ENCODE results near the gene LRRC63. TPM values are rescaled to one million over a fixed set of nuclear protein-coding genes. Genes with fewer than 3 reads are reported as not detected.

The LRRC63 gene, protein sequence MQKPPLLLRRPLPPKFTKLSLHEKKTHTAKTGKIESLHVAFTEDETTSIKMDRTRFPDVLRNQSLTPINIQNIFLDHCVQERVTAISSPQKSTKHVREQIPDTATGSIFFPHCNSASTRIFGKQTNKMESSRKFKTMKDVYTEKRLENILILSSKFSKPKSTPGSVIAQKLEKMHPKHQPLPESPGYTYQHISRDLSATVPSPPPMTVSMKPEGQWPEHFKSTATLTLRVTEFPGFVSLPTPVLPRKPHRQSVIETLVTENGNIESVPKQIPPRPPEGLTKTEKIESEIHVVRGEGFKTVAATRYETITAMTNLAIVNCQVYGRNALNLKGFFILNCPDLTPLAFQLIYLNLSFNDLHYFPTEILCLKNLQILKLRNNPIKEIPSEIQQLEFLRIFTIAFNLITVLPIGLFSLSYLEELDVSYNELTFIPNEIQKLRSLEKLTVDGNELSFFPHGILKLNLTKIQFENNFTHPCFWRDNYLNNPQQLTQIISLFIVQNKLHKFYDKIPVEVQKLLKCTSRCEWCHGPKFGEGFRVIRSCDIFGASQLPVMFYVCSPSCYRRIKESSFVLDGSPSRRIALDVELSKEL
- total RNA-seq, result 0.20 TPM in 1 of 2 replicates, not detected in the other

GRCh38 chr13:46211483-46212351 lies at the start of gene LRRC63:
Gene LRRC63, plus strand, starts transcription at chr13:46211928. Its CDS starts 1,107 bp downstream, at chr13:46213035.

GRCh38 chr13:46181840-46182490 lies 29.8 kb upstream of the LRRC63 start, which contains the start of gene LCP1:
Gene LCP1, minus strand, starts transcription at chr13:46182177. Its CDS starts 22,515 bp downstream, at chr13:46159662.

Other genes starting within 250 kb of the LRRC63 start
- 15.8 and 19.2 TPM in 2 replicates for gene ZC3H13, start 159.2 kb upstream of the LRRC63 start, total RNA-seq
- gene CPB2, start 106.9 kb upstream of the LRRC63 start, total RNA-seq, result not detected in 2 replicates
- gene LCP1, start 29.8 kb upstream of the LRRC63 start, total RNA-seq, result 0.20 TPM in 1 of 2 replicates, not detected in the other
- gene RUBCNL, start 175.3 kb downstream of the LRRC63 start, total RNA-seq, result 0.13 and 2.7 TPM in 2 replicates